Measurements from ENCODE around the gene SOX10.
"Not testable (repeated sequence)": the region's sequence is repeated elsewhere in the genome, so short reads cannot be mapped to it uniquely, and the experiment has no call there.

DNA sequence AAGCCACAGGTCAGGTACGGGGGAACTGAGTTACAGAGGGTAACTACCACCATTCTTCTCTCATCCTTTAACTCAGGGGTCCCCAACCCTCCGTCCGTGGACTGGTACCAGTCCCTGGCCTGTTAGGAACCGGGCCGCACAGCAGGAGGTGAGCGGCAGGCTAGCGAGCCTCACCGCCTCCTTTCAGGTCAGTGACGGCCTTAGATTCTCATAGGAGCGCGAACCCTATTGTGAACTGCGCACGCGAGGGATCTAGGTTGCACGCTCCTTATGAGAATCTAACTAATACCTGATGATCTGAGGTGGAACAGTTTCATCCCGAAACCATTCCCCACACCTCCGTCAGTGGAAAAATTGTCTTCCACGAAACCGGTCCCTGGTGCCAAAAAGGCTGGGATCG lies 31.7 kb downstream of the SOX10 start:
- TF ChIP-seq, protein P1, sequence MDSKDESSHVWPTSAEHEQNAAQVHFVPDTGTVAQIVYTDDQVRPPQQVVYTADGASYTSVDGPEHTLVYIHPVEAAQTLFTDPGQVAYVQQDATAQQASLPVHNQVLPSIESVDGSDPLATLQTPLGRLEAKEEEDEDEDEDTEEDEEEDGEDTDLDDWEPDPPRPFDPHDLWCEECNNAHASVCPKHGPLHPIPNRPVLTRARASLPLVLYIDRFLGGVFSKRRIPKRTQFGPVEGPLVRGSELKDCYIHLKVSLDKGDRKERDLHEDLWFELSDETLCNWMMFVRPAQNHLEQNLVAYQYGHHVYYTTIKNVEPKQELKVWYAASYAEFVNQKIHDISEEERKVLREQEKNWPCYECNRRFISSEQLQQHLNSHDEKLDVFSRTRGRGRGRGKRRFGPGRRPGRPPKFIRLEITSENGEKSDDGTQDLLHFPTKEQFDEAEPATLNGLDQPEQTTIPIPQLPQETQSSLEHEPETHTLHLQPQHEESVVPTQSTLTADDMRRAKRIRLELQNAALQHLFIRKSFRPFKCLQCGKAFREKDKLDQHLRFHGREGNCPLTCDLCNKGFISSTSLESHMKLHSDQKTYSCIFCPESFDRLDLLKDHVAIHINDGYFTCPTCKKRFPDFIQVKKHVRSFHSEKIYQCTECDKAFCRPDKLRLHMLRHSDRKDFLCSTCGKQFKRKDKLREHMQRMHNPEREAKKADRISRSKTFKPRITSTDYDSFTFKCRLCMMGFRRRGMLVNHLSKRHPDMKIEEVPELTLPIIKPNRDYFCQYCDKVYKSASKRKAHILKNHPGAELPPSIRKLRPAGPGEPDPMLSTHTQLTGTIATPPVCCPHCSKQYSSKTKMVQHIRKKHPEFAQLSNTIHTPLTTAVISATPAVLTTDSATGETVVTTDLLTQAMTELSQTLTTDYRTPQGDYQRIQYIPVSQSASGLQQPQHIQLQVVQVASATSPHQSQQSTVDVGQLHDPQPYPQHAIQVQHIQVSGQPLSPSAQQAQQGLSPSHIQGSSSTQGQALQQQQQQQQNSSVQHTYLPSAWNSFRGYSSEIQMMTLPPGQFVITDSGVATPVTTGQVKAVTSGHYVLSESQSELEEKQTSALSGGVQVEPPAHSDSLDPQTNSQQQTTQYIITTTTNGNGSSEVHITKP (tag by site-specific recombination; IDR thresholded peaks at IDR 0.05) = not testable (repeated sequence)
- TF ChIP-seq, protein P2, sequence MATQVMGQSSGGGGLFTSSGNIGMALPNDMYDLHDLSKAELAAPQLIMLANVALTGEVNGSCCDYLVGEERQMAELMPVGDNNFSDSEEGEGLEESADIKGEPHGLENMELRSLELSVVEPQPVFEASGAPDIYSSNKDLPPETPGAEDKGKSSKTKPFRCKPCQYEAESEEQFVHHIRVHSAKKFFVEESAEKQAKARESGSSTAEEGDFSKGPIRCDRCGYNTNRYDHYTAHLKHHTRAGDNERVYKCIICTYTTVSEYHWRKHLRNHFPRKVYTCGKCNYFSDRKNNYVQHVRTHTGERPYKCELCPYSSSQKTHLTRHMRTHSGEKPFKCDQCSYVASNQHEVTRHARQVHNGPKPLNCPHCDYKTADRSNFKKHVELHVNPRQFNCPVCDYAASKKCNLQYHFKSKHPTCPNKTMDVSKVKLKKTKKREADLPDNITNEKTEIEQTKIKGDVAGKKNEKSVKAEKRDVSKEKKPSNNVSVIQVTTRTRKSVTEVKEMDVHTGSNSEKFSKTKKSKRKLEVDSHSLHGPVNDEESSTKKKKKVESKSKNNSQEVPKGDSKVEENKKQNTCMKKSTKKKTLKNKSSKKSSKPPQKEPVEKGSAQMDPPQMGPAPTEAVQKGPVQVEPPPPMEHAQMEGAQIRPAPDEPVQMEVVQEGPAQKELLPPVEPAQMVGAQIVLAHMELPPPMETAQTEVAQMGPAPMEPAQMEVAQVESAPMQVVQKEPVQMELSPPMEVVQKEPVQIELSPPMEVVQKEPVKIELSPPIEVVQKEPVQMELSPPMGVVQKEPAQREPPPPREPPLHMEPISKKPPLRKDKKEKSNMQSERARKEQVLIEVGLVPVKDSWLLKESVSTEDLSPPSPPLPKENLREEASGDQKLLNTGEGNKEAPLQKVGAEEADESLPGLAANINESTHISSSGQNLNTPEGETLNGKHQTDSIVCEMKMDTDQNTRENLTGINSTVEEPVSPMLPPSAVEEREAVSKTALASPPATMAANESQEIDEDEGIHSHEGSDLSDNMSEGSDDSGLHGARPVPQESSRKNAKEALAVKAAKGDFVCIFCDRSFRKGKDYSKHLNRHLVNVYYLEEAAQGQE (tag by site-specific recombination; IDR thresholded peaks at IDR 0.05) = not testable (repeated sequence)
- TF ChIP-seq TCF7L2 (IDR thresholded peaks at IDR 0.05; ENCODE audit: borderline replicate concordance, low read depth, low read length); CTCF (tag by site-specific recombination; IDR thresholded peaks at IDR 0.05); ZNF501 (tag by site-specific recombination; IDR thresholded peaks at IDR 0.05); ZBTB7A (tag by site-specific recombination; IDR thresholded peaks at IDR 0.05; ENCODE audit: low read depth); ZNF214 (tag by site-specific recombination; IDR thresholded peaks at IDR 0.05; ENCODE audit: borderline replicate concordance); ZNF629 (tag by site-specific recombination; IDR thresholded peaks at IDR 0.05): not testable (repeated sequence)
